Measurements from ENCODE around the gene TDRD12.

GRCh38 chr19:32748497-32748896, 28.9 kb downstream of the TDRD12 start:
- TF ChIP-seq CTCF (IDR thresholded peaks at IDR 0.05), result no peak
- no peak for TF ChIP-seq POLR2A (IDR thresholded peaks at IDR 0.05)
